HepG2 (cell line): ENCODE measurements around the gene SPPL2B.

Source experiments
- EP300 ChIP-seq, 3 experiments: sonication (generic) in 1 of 3; formaldehyde crosslinking in 1 of 3; IDR thresholded peaks; 2 replicates each; pipeline versions ENCODE4 v1.5.1 to v1.6.1; 2011 to 2020; ENCODE audit warnings: low read depth in 2 of 3, low read length in 2 of 3, borderline replicate concordance in 1 of 3, improper control_type of control experiment in 1 of 3, mild to moderate bottlenecking in 1 of 3, missing genetic modification reagents in 1 of 3, moderate library complexity in 1 of 3
- FOXJ3 ChIP-seq: sonication (generic); formaldehyde crosslinking; IDR thresholded peaks from 2 replicates; pipeline ENCODE4 v1.4.0; 2020; ENCODE audit warnings: missing genetic modification reagents, mild to moderate bottlenecking, borderline replicate concordance
- SSRP1 ChIP-seq: IDR thresholded peaks from 2 replicates; pipeline ENCODE4 v1.6.1; 2016; ENCODE audit warnings: control low read depth
- ZNF251 ChIP-seq: sonication (generic); formaldehyde crosslinking; IDR thresholded peaks from 2 replicates; pipeline ENCODE4 v1.9.0; 2021; ENCODE audit warnings: mild to moderate bottlenecking, missing genetic modification reagents
- ZNF556 ChIP-seq: sonication (generic); formaldehyde crosslinking; IDR thresholded peaks from 2 replicates; pipeline ENCODE4 v1.4.0; 2020; ENCODE audit warnings: mild to moderate bottlenecking, missing genetic modification reagents, borderline replicate concordance
- TF ChIP-seq, protein P1 (sequence below): sonication (generic); formaldehyde crosslinking; IDR thresholded peaks from 2 replicates; pipeline ENCODE4 v1.9.0; 2022; ENCODE audit warnings: low read depth, missing genetic modification reagents
- TF ChIP-seq, protein P2 (sequence below): sonication (generic); formaldehyde crosslinking; IDR thresholded peaks from 2 replicates; pipeline ENCODE4 v1.8.0; 2023; ENCODE audit warnings: mild to moderate bottlenecking, missing genetic modification reagents

- TF ChIP-seq, protein P1, sequence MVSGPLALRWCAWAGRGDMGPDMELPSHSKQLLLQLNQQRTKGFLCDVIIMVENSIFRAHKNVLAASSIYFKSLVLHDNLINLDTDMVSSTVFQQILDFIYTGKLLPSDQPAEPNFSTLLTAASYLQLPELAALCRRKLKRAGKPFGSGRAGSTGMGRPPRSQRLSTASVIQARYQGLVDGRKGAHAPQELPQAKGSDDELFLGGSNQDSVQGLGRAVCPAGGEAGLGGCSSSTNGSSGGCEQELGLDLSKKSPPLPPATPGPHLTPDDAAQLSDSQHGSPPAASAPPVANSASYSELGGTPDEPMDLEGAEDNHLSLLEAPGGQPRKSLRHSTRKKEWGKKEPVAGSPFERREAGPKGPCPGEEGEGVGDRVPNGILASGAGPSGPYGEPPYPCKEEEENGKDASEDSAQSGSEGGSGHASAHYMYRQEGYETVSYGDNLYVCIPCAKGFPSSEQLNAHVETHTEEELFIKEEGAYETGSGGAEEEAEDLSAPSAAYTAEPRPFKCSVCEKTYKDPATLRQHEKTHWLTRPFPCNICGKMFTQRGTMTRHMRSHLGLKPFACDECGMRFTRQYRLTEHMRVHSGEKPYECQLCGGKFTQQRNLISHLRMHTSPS (CRISPR knock-in tag): no peak
- TF ChIP-seq FOXJ3 (no peak), ZNF251 (no peak), SSRP1 (CRISPR knock-in tag) (no peak), EP300 (IDR thresholded peaks at IDR 0.05; ENCODE audit: low read depth in 2 of 2, low read length in 2 of 2) (no peak), EP300 (CRISPR knock-in tag; IDR thresholded peaks at IDR 0.05; ENCODE audit: borderline replicate concordance) (no peak), ZNF556 (CRISPR knock-in tag) (no peak)
- TF ChIP-seq, protein P2, sequence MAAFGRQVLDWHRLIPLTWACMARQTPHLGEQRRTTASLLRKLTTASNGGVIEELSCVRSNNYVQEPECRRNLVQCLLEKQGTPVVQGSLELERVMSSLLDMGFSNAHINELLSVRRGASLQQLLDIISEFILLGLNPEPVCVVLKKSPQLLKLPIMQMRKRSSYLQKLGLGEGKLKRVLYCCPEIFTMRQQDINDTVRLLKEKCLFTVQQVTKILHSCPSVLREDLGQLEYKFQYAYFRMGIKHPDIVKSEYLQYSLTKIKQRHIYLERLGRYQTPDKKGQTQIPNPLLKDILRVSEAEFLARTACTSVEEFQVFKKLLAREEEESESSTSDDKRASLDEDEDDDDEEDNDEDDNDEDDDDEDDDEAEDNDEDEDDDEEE: no peak
Observed at GRCh38 chr19:2385053-2385721, 56.7 kb downstream of the SPPL2B start.
